PC-9 (cell line): ENCODE measurements around the gene TSPAN18.

ENCODE experiments used
- CTCF ChIP-seq: fragments of 200-600 bp; sonication (generic); conservative IDR thresholded peaks from 2 replicates; pipeline ENCODE4 v1.6.1; 2017; ENCODE audit warnings: mixed run types, antibody characterized with exemption, mild to moderate bottlenecking, moderate library complexity
- EZH2 ChIP-seq: fragments of 200-600 bp; sonication (generic); IDR thresholded peaks from 2 replicates; pipeline ENCODE4 v1.8.0; 2017; ENCODE audit warnings: antibody characterized with exemption, low read depth

- no peak for TF ChIP-seq CTCF
- TF ChIP-seq EZH2: no peak
Observed at GRCh38 chr11:44707094-44707493, 19.7 kb upstream of the TSPAN18 start.
